Astrocyte (in vitro differentiated cells and primary cell): ENCODE data around the gene SORBS2.

ENCODE experiments used
- CTCF ChIP-seq: IDR thresholded peaks from 2 replicates; pipeline ENCODE4 v1.5.1; 2011; ENCODE audit warnings: low read depth, mild to moderate bottlenecking, inconsistent platforms, low read length, moderate library complexity; ENCODE audit not compliant: insufficient read depth
- EZH2 ChIP-seq: IDR thresholded peaks from 2 replicates; pipeline ENCODE4 v1.6.1; 2012; ENCODE audit warnings: mild to moderate bottlenecking, low read length, inconsistent platforms; ENCODE audit not compliant: insufficient read depth

- no peak for TF ChIP-seq CTCF
- TF ChIP-seq EZH2 = no peak
Observed at GRCh38 chr4:185723631-185724260, 88.2 kb downstream of the SORBS2 start.
